ENCODE measurements around the gene CADM2.

CADM2 gene

DNA sequence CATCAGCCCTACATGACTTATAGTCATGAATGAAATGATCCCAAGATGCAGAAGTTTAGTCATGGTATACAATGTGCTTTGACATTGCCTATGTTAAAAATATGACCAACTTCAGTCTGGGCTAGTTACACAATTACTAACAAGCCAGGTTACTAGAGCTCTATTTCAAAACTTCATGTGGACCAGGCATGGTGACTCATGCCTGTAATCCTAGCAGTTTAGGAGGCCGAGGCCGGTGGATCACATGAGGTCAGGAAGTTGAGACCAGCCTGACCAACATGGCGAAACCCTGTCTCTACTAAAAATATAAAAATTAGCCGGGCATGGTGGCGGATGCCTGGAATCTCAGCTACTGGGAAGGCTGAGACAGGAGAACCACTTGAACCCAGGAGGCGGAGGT lies 613.0 kb downstream of the CADM2 start:
- no peak for DNase-seq (ENCODE audit: low read depth)

GRCh38 chr3:85572426-85572825 lies 613.6 kb downstream of the CADM2 start:
- DNase-seq (ENCODE audit: low read depth): no peak

DNA sequence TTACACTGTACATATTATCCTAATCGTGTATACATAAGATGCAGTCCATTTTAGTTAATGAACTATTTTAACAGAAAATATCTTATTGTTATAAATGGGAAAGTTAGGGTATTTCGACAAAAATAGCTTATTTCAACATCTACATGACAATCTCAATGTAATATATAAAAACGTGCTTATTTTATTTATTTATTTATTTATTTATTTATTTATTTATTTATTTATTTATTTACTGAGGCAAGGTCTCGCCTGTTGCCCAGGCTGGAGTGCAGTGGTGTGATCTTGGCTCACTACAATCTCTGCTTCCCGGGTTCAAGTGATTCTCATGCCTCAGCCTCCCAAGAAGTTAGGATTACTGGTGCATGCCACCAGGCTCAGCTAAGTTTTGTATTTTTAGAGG lies 614.2 kb downstream of the CADM2 start:
- no peak for DNase-seq (ENCODE audit: low read depth)

DNA sequence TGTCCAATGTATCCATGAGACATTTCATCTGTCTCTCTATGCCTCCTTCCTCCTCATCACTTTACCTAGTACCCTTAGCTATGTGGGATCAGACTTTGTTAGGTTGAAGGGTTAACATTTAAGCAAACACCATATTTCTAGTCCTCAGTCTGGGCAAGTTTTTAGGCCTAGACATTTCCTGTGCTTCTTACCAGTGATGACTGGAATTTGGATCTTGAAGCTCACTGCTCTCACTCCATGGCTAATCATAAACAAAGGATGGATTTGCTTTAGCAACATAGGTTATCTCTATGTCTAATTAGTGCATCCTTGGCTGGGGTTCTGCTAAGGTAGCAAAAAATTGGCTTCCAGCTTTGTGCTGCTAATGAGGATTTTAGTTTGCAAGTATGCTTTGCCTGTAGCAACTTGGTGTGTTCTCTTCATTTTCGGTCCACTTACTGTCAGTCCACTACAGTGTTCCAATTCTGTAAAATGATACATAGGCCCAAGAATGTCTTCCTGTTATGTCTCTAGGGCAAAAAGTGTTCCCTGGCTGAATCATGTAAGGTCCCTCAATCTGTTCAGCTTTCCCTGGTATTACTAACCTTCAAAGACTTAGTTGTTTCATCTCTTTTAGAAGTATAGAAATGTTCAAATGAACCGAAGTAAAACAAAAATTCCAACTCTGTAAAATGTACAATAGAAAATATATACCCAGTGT lies 615.4 kb downstream of the CADM2 start:
- no peak for DNase-seq (ENCODE audit: low read depth)

GRCh38 chr3:85576091-85576690 lies 617.4 kb downstream of the CADM2 start:
- peak; percentile 49 for DNase-seq (ENCODE audit: low read depth)

DNA sequence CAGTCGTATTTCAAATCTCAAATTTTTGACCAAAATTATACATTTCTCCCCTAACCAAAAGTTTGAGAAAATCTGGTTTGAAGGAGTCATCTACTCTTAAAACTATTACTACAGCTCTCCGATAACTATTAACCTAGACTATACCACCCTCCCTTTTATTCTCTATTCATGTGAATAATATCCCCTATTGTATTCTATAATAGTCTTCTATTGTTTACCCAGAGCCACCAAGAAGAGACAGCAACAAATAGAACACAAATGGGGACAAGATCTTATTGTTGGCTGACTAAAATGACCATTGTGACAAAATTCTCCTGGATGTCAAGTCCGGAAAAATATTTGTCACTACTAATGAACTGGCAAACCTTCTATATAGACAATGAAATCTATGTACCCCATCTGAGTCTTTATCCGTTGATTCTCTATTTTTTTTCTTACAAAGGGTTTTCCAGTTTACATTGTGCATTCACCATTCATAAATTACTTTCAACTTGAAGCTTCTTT lies 618.0 kb downstream of the CADM2 start:
- DNase-seq (ENCODE audit: low read depth): no peak

- no peak for DNase-seq (ENCODE audit: low read depth)
Observed at GRCh38 chr3:85584779-85585356, 626.1 kb downstream of the CADM2 start.

DNA sequence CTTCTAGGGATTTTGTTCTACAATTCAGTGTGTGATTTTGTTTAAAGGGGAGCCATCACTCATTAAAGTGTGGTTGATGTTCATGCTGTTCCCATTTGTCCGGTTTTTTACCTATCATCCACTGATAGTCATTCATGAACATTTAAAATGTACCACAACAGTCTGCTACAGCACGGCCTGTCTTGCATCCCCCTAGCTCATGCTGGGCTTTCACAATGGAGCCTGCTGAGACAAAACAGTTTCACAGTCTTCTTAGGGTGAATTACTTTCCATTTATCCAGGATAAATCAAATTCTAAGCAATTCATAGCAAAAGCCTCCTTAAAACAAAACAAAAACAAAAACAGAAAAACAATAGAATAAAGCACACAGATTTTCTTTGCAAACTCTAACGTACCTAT lies 627.2 kb downstream of the CADM2 start:
- no peak for DNase-seq (ENCODE audit: low read depth)

GRCh38 chr3:85589145-85589544 lies 630.4 kb downstream of the CADM2 start:
- peak; percentile 12 for DNase-seq (ENCODE audit: low read depth)

- no peak for DNase-seq (ENCODE audit: low read depth)
Observed at GRCh38 chr3:85591451-85591850, 632.7 kb downstream of the CADM2 start.

- DNase-seq (ENCODE audit: low read depth): no peak
Observed at GRCh38 chr3:85592256-85592655, 633.5 kb downstream of the CADM2 start.

DNA sequence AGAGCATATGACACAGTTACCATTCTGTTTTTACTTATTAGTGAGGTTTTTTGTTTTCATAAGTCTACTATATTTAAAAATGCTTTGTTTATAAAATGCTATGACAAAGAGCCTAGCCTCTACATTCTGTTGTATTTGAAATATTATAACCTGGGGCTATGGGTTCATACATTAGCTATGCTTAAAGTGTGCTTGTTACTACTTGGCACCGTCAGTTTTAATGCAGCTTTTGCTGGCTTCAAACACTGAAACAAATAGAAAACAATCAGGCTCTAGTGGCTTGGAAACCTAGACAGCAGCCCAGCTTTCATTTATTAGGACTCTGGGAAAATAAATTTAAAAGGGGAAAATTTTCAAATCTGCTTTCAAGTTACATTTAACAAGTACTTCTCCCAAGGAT lies 635.9 kb downstream of the CADM2 start:
- DNase-seq (ENCODE audit: low read depth): no peak

- DNase-seq (ENCODE audit: low read depth): no peak
Observed at GRCh38 chr3:85603378-85603777, 644.6 kb downstream of the CADM2 start.

DNA sequence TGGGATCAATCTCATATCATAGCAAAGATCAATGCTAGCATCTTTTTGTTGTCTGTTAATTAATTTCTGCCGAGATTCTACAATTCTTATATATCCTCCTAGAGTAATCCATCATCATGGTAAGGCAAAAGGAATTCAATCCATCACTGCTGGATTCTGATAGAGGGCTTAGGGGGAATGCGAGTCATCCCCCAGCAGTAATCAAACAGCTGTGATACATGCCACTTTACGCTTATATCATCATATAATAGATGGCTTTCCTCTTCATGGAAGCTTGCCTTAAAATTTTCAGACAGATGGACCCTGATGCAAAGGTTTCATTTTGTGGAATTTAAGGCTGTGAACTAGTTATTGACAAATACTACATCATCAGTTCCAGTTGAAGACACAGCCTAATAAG lies 645.9 kb downstream of the CADM2 start:
- no peak for DNase-seq (ENCODE audit: low read depth)

DNA sequence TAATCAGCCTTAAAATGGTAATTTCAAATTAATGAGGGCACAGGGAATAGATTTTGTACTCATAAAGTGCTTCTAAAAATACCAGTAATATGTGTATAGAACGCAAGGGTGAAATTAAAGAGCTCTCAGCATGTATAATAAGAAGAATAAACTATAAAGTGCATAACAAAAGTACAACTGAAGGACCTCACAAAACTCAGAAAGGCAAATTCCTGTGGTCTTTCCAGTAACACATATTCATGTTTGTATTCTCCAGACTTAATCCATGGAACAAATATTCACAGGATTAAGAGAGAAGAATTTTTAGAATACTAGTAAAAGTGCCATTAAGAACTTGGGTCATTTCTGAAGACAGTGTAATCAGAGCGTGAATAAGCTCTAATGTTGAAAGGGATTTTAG lies 646.3 kb downstream of the CADM2 start:
- no peak for DNase-seq (ENCODE audit: low read depth)

DNA sequence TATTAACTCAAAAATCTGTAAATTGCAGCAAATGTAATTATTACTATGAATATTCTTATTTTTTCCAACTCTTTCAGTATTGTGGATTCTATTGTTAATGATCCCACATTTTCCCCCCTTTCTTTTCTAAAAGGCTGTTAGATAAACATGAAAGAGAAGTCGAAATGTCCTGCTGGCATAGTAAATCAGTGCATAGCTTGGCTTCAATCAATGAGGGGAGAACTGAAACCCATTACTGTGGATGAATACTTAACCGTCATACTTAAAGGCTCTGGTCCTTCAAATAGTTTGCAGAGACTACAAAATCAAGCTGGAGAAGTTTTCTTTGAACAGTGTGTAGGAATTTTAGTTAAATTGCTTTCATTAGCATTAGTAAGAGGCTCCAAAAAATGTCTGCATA lies 667.9 kb downstream of the CADM2 start:
- DNase-seq (ENCODE audit: low read depth): no peak

- no peak for DNase-seq (ENCODE audit: low read depth)
Observed at GRCh38 chr3:85627932-85628331, 669.1 kb downstream of the CADM2 start.

DNA sequence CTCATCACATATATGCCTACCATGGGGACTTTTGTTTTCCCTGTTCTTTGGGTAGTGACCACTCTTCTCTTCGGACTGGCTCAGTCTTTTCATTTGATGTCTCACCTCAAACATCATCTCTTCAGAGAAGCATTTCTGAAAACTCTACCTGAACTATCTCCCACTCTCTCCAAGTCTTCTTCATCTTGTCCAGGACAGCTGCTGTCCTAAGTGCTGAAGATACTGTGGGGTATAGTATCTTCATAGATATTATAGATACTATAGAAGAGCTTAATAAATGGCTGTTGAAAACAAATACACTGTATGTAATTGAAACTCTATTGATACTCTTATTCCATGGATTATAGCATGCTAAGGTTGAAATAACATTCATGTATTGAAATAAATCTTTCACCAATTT lies 672.3 kb downstream of the CADM2 start:
- no peak for DNase-seq (ENCODE audit: low read depth)

DNA sequence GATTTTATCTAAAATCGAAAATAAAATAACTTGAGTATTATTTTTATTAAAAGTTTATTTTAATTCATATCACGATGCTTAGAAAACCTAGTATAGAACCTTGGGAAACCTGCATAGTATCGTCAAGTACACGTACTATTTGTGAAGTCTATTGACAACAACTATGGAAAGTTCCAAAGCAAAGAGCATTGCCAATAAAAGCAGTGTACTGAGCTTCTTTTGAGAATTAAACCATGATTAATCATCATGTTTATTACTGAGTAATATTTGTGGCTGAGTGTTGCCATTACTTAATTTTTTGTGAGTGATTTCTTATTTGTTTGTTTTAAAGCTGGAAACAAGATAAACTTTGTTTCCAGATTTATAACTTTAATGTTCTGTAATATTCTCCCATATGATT lies 674.1 kb downstream of the CADM2 start:
- DNase-seq (ENCODE audit: low read depth): no peak

DNA sequence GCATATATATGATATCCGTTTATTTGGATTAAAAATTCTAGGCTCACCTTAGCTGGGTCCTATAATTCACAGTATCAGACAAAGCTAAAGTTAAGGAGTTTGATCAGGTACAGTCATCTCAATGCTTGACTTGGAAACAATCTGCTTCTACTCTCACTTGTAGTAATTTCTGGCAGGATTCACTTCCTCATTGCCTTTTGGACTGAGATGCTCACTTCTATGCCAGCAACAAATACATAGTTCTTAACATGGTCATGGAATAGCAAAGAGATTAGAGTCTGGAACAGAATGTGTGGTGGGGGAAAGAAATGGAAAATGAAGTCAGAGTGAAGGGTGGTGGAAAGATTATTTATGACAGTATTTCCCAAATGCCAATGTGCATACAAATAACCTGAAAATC lies 693.6 kb downstream of the CADM2 start:
- no peak for DNase-seq (ENCODE audit: low read depth)

DNA sequence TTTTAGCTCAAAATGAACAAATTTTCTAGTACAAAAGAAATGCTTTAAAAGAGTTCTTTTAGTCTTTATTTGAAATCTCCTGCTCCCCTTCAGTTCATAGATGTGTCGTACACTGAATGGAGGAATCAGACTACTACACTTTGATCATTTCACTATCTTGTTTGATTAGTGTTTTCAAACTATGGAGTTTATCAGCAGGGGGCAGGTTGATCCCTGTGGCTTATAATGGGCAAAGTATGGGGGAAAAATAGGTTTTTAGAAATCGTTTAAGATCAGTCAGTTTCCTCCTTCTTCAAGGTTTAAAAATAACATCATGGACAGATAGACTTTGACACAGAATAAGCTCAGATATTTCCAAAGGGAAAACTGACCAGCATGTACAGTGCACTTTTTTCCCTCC lies 701.7 kb downstream of the CADM2 start:
- DNase-seq (ENCODE audit: low read depth): no peak

DNA sequence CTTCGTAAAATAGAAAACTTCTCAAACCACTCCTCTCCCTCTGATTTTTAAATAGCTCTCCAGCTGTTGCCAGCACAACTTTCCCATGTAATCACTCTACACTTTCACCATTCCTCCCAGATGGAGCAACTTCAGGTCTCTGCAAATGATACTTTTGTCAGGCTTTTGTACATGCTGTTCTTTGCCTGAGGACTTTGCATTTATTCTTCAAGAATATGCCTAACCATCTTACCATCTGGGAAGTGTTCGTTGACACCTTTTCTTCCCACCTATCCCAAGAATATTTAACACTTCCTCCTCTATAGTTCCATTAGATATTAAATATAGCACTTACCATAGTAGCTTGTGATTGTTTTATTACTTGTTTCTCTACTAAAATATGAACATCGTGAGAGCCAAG lies 703.7 kb downstream of the CADM2 start:
- no peak for DNase-seq (ENCODE audit: low read depth)

- no peak for DNase-seq (ENCODE audit: low read depth)
Observed at GRCh38 chr3:85667744-85668143, 709.0 kb downstream of the CADM2 start.
